Measurements from ENCODE around the gene PLD3.

PLD3 gene

DNA sequence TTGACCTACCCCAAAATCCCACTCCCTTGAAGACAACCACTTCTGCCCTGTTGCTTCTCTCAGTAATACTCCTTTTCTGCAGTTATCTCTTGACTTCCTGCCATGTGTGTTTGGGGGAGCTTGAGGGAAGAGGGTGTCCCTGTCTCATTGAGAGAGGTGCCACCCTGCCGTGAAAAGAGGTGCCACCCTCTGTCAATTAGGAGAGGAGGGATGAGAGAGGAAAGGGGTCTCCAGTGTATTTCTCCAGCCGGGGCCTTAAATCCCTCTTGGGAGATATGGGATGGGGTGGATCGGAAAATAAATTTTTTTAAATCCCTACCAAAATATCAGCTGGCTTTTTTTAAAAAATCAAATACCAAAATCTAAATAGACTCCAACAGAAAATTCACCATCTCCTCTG lies 16.5 kb downstream of the PLD3 start:
- no peaks in the 10 kb centered on the region; the same call in 1 of the 2 replicates for H3K36me3 ChIP-seq (ENCODE audit: insufficient read depth, low read length)
- H3K27ac ChIP-seq (ENCODE audit: low read depth, low read length, poor library complexity, severe bottlenecking) = no peak overlapping the region
- H2AFZ ChIP-seq (ENCODE audit: low read length) = no peak overlapping the region
- H3K9me3 ChIP-seq (ENCODE audit: low read length) = no peaks in the 10 kb centered on the region
- TF ChIP-seq EZH2 (IDR thresholded peaks at IDR 0.05; ENCODE audit: borderline replicate concordance, low read length) = no peak
- H3K27me3 ChIP-seq (ENCODE audit: insufficient read depth, low read length) = no peaks in the 10 kb centered on the region
- peaks cover 6% of the 10 kb centered on the region for H3K4me1 ChIP-seq (ENCODE audit: insufficient read depth, low read length, severe bottlenecking)
- peak overlapping the region; percentile 68 for H3K4me2 ChIP-seq (ENCODE audit: low read length)
- H4K20me1 ChIP-seq (ENCODE audit: insufficient read depth, low read length) = no peaks in the 10 kb centered on the region
- peak overlapping the region; percentile 53 for H3K4me3 ChIP-seq (ENCODE audit: low read depth, low read length, poor library complexity, severe bottlenecking)
- no peaks in the 10 kb centered on the region for H3K9me2 ChIP-seq (ENCODE audit: low read depth, low read length)
- no peaks in the 10 kb centered on the region for H3K79me2 ChIP-seq (ENCODE audit: insufficient read depth, low read length)
- peak overlapping the region; percentile 43; the same call in 1 of the 2 replicates for H3K9ac ChIP-seq (ENCODE audit: low read length)
- no peaks in the 10 kb centered on the region for H3F3A ChIP-seq (ENCODE audit: insufficient read depth, low read length)

DNA sequence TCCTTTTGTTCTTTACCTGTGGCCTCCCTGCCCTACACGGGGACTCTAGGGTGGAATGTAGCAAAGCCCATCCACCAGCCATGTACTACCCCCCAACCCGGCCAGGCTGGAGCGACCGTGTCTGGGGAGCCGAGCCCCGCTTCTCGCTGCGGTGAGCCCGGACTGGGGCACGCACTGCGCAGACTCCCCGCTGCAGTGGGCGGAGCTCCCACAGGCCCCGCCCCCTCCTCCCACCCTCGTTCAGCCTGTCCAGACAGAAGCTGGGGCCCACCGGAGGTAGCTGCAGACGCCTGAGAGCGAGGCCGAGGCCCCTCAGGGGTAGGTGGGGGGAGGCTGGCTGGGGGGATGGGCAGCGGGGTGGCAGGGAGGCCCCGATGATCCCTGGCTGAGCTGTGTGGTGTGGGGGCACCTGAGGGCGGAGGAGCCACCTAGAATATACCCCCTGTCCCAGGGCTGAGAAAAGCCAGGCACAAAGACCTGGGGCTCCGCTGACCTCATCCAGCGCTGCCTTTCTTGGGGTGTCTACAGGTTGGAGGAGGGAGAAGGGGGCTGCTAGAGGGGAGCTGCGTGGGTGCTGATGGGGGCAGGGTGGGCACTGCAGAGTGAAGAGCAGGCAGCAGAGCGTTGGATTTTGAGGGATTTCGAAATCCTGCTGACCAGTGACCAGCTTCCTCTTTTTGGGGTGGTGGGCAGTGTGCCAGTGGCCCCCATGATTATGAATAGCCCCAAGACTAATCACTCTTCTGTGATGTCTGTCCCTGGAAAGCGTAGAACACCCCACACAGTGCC lies 17.3 kb downstream of the PLD3 start:
- Histone ChIP-seq H3K27ac (ENCODE audit: low read depth, low read length, poor library complexity, severe bottlenecking) (no peak overlapping the region), H4K20me1 (ENCODE audit: insufficient read depth, low read length) (no peaks in the 10 kb centered on the region), H3K27me3 (ENCODE audit: insufficient read depth, low read length) (no peaks in the 10 kb centered on the region), H3K9ac (ENCODE audit: low read length) (peak overlapping the region; percentile 43; the same call in 1 of the 2 replicates), H3K4me3 (ENCODE audit: low read depth, low read length, poor library complexity, severe bottlenecking) (peak overlapping the region; percentile 53), H2AFZ (ENCODE audit: low read length) (no peak overlapping the region), H3K36me3 (ENCODE audit: insufficient read depth, low read length) (no peaks in the 10 kb centered on the region; the same call in 1 of the 2 replicates), H3K4me2 (ENCODE audit: low read length) (peak overlapping the region; percentile 68), H3F3A (ENCODE audit: insufficient read depth, low read length) (no peaks in the 10 kb centered on the region), H3K79me2 (ENCODE audit: insufficient read depth, low read length) (no peaks in the 10 kb centered on the region), H3K4me1 (ENCODE audit: insufficient read depth, low read length, severe bottlenecking) (peaks cover 6% of the 10 kb centered on the region), H3K9me2 (ENCODE audit: low read depth, low read length) (no peaks in the 10 kb centered on the region), H3K9me3 (ENCODE audit: low read length) (no peaks in the 10 kb centered on the region)
- TF ChIP-seq, protein P1, sequence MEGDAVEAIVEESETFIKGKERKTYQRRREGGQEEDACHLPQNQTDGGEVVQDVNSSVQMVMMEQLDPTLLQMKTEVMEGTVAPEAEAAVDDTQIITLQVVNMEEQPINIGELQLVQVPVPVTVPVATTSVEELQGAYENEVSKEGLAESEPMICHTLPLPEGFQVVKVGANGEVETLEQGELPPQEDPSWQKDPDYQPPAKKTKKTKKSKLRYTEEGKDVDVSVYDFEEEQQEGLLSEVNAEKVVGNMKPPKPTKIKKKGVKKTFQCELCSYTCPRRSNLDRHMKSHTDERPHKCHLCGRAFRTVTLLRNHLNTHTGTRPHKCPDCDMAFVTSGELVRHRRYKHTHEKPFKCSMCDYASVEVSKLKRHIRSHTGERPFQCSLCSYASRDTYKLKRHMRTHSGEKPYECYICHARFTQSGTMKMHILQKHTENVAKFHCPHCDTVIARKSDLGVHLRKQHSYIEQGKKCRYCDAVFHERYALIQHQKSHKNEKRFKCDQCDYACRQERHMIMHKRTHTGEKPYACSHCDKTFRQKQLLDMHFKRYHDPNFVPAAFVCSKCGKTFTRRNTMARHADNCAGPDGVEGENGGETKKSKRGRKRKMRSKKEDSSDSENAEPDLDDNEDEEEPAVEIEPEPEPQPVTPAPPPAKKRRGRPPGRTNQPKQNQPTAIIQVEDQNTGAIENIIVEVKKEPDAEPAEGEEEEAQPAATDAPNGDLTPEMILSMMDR (IDR thresholded peaks at IDR 0.05; ENCODE audit: low read length) = no peak
- no peak for TF ChIP-seq EZH2 (IDR thresholded peaks at IDR 0.05; ENCODE audit: borderline replicate concordance, low read length)

DNA sequence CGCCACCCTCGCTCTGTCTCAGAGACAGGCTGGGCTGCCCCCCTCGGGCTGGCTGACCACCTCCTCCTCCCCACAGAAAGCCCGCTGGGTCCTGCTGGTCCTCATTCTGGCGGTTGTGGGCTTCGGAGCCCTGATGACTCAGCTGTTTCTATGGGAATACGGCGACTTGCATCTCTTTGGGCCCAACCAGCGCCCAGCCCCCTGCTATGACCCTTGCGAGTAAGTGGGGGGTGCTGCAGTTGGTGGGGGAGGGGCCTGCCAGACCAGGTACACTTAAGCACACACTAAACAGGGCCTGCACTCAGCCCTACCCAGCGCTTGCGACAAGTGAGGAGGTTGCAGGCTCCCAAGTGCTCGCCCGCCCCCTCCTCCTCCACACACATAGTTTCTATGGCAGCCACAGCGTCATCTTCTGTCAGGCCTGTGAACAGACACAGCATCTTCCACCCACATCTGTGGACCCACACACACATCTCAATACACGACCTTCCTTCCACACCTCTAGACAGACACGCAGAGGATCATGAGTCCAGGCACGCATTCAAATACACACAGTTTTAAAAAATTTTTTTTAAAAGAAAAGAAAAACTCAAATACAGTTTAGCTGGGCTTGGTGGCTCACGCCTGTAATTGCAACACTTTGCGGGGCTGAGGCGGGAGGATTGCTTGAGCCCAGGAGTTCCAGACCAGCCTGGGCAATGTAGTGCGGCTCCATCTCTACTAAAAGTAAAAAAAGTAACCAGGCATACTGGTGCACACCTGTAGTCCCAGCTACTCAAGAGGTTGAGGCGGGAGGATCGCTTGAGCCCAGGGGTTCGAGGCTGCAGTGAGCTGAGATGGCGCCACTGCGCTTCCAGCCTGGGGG lies 18.4 kb downstream of the PLD3 start:
- H2AFZ ChIP-seq (ENCODE audit: low read length) = no peak overlapping the region
- no peaks in the 10 kb centered on the region for H4K20me1 ChIP-seq (ENCODE audit: insufficient read depth, low read length)
- H3K9ac ChIP-seq (ENCODE audit: low read length) = no peak overlapping the region
- no peaks in the 10 kb centered on the region; the same call in 1 of the 2 replicates for H3K36me3 ChIP-seq (ENCODE audit: insufficient read depth, low read length)
- H3K4me3 ChIP-seq (ENCODE audit: low read depth, low read length, poor library complexity, severe bottlenecking) = no peak overlapping the region
- no peak for TF ChIP-seq EZH2 (IDR thresholded peaks at IDR 0.05; ENCODE audit: borderline replicate concordance, low read length)
- TF ChIP-seq, protein P1 (IDR thresholded peaks at IDR 0.05; ENCODE audit: low read length) = peak; percentile 11; the same call in 1 of the 2 replicates
- H3K4me2 ChIP-seq (ENCODE audit: low read length) = no peak overlapping the region
- no peaks in the 10 kb centered on the region for H3F3A ChIP-seq (ENCODE audit: insufficient read depth, low read length)
- H3K27ac ChIP-seq (ENCODE audit: low read depth, low read length, poor library complexity, severe bottlenecking) = no peak overlapping the region
- H3K79me2 ChIP-seq (ENCODE audit: insufficient read depth, low read length) = no peaks in the 10 kb centered on the region
- peaks cover 6% of the 10 kb centered on the region for H3K4me1 ChIP-seq (ENCODE audit: insufficient read depth, low read length, severe bottlenecking)
- no peaks in the 10 kb centered on the region for H3K9me3 ChIP-seq (ENCODE audit: low read length)
- no peaks in the 10 kb centered on the region for H3K9me2 ChIP-seq (ENCODE audit: low read depth, low read length)
- H3K27me3 ChIP-seq (ENCODE audit: insufficient read depth, low read length) = no peaks in the 10 kb centered on the region
